SK-N-SH (cell line): ENCODE data around the gene PCSK6. TPM values are rescaled to one million over a fixed set of nuclear protein-coding genes. Genes with fewer than 3 reads are reported as not detected.

Experiments used
- CTCF ChIA-PET: fragments of 300-600, 350-600 bp; formaldehyde crosslinking; extraction: SDS; loops from one replicate; lab custom pipeline; 2021; lab: Yijun Ruan, JAX
- POLR2A ChIA-PET: fragments of 350-600 bp; sonication (Branson Sonifier 250); formaldehyde crosslinking; extraction: SDS; loops from one replicate; lab custom pipeline; 2020; ENCODE audit warnings: antibody characterized with exemption, inconsistent platforms; lab: Yijun Ruan, JAX
- DNase-seq: peaks from one replicate; pipeline ENCODE4 v3.0.0; 2012
- H2AFZ ChIP-seq: fragments of 200-600 bp; sonication (generic); 2 replicates; pipeline ENCODE4 v1.8.1; 2016; ENCODE audit warnings: antibody characterized with exemption, mild to moderate bottlenecking, low read depth
- H3F3A ChIP-seq: fragments of 200-600 bp; sonication (generic); replicated peaks from 2 replicates; pipeline ENCODE3; 2016; ENCODE audit warnings: antibody characterized with exemption, mild to moderate bottlenecking; ENCODE audit not compliant: insufficient read depth
- H3K27ac ChIP-seq, 2 experiments: fragments of 200-500 bp in 1 of 2; fragments of 200-600 bp in 1 of 2; sonication (Bioruptor generic) in 1 of 2; sonication (generic), shearing (Covaris generic) in 1 of 2; 2 replicates each; pipeline versions ENCODE4 v1.5.1 to v1.6.1; 2014 to 2016; ENCODE audit warnings: low read depth in 2 of 2, inconsistent platforms in 1 of 2, low read length in 1 of 2, mild to moderate bottlenecking in 1 of 2, mixed read lengths in 1 of 2
- H3K27me3 ChIP-seq: fragments of 200-600 bp; sonication (generic), shearing (Covaris generic); 2 replicates; pipeline ENCODE4 v1.6.1; 2016; ENCODE audit warnings: mixed run types; ENCODE audit not compliant: insufficient read depth
- H3K36me3 ChIP-seq, 2 experiments: fragments of 200-500 bp in 1 of 2; fragments of 200-600 bp in 1 of 2; sonication (Bioruptor generic) in 1 of 2; sonication (generic) in 1 of 2; replicated peaks in 1 of 2; 2 replicates each; pipeline versions ENCODE3 to v1.5.1; 2014 to 2016; ENCODE audit warnings: low read length in 1 of 2, mild to moderate bottlenecking in 1 of 2; ENCODE audit not compliant: insufficient read depth in 2 of 2, control insufficient read depth in 1 of 2
- H3K4me1 ChIP-seq, 2 experiments: fragments of 200-500 bp in 1 of 2; fragments of 200-600 bp in 1 of 2; sonication (Bioruptor generic) in 1 of 2; sonication (generic), shearing (Covaris generic) in 1 of 2; 2 replicates each; pipeline versions ENCODE4 v1.5.1 to v1.6.1; 2014 to 2016; ENCODE audit warnings: low read depth in 1 of 2, low read length in 1 of 2, mixed run types in 1 of 2; ENCODE audit not compliant: insufficient read depth in 2 of 2, control insufficient read depth in 1 of 2
- H3K4me2 ChIP-seq: fragments of 200-600 bp; sonication (generic), shearing (Covaris generic); 2 replicates; pipeline ENCODE4 v1.6.1; 2017; ENCODE audit warnings: mixed run types
- H3K4me3 ChIP-seq, 2 experiments: fragments of 200-500 bp in 1 of 2; fragments of 200-600 bp in 1 of 2; sonication (Bioruptor generic) in 1 of 2; sonication (generic), shearing (Covaris generic) in 1 of 2; 2 replicates each; pipeline versions ENCODE4 v1.5.1 to v1.8.1; 2014 to 2016; ENCODE audit warnings: low read depth in 2 of 2, inconsistent platforms in 1 of 2, low read length in 1 of 2, mild to moderate bottlenecking in 1 of 2, mixed read lengths in 1 of 2, moderate library complexity in 1 of 2
- H3K79me2 ChIP-seq: fragments of 200-600 bp; sonication (generic); 2 replicates; pipeline ENCODE4 v1.8.1; 2017; ENCODE audit warnings: mild to moderate bottlenecking; ENCODE audit not compliant: insufficient read depth
- H3K9ac ChIP-seq: fragments of 200-600 bp; sonication (generic); 2 replicates; pipeline ENCODE4 v1.6.1; 2017; ENCODE audit warnings: mixed run types
- H3K9me2 ChIP-seq: fragments of 200-600 bp; sonication (generic); 2 replicates; pipeline ENCODE4 v1.6.1; 2017; ENCODE audit warnings: mixed run types
- H3K9me3 ChIP-seq: fragments of 200-600 bp; sonication (generic); 2 replicates; pipeline ENCODE4 v1.6.1; 2017; ENCODE audit warnings: mixed run types, mild to moderate bottlenecking, moderate library complexity
- H4K20me1 ChIP-seq: fragments of 200-600 bp; sonication (generic); 2 replicates; pipeline ENCODE4 v1.6.1; 2017; ENCODE audit warnings: mild to moderate bottlenecking, mixed run types; ENCODE audit not compliant: insufficient read depth
- CHD2 ChIP-seq: fragments of 150-350 bp; IDR thresholded peaks from 2 replicates; pipeline ENCODE4 v1.6.1; 2018; ENCODE audit warnings: low read length; ENCODE audit not compliant: partially characterized antibody
- CTCF ChIP-seq: fragments of 200-600 bp; sonication (generic); IDR thresholded peaks from 2 replicates; pipeline ENCODE4 v1.6.1; 2017; ENCODE audit warnings: antibody characterized with exemption, mild to moderate bottlenecking, moderate library complexity
- EZH2phosphoT487 ChIP-seq: fragments of 200-600 bp; sonication (generic); IDR thresholded peaks from 2 replicates; pipeline ENCODE4 v1.6.1; 2017; ENCODE audit warnings: low read depth, mixed run types, mild to moderate bottlenecking, antibody characterized with exemption, moderate library complexity, borderline replicate concordance
- FOSL2 ChIP-seq: IDR thresholded peaks from 2 replicates; pipeline ENCODE4 v1.4.0; 2012; ENCODE audit warnings: low read depth, mild to moderate bottlenecking, moderate library complexity, borderline replicate concordance
- FOXM1 ChIP-seq: IDR thresholded peaks from 2 replicates; pipeline ENCODE4 v1.4.0; 2012; ENCODE audit warnings: low read depth, mild to moderate bottlenecking
- JUND ChIP-seq: IDR thresholded peaks from 2 replicates; pipeline ENCODE4 v1.4.0; 2012
- MEF2A ChIP-seq: IDR thresholded peaks from 2 replicates; pipeline ENCODE4 v1.4.0; 2012; ENCODE audit warnings: low read depth, borderline replicate concordance
- MXI1 ChIP-seq: IDR thresholded peaks from 2 replicates; pipeline ENCODE4 v1.6.1; 2012; ENCODE audit warnings: mild to moderate bottlenecking, low read depth, low read length, improper control_type of control experiment
- NRF1 ChIP-seq: IDR thresholded peaks from 2 replicates; pipeline ENCODE4 v1.6.1; 2012; ENCODE audit warnings: low read depth, mild to moderate bottlenecking, low read length
- PBX3 ChIP-seq: IDR thresholded peaks from 2 replicates; pipeline ENCODE4; 2012
- RCOR1 ChIP-seq: fragments of 150-350 bp; IDR thresholded peaks from 2 replicates; pipeline ENCODE4 v1.6.1; 2017; ENCODE audit warnings: antibody characterized with exemption, low read length
- RFX5 ChIP-seq: IDR thresholded peaks from 2 replicates; pipeline ENCODE4 v1.6.1; 2012; ENCODE audit warnings: mild to moderate bottlenecking, improper control_type of control experiment, low read length
- SIN3A ChIP-seq: IDR thresholded peaks from 2 replicates; pipeline ENCODE4 v1.6.1; 2012; ENCODE audit warnings: low read depth, mild to moderate bottlenecking, low read length, moderate library complexity, borderline replicate concordance
- SMC3 ChIP-seq: IDR thresholded peaks from 2 replicates; pipeline ENCODE4 v1.6.1; 2012; ENCODE audit warnings: low read depth, low read length, improper control_type of control experiment
- TAF1 ChIP-seq: IDR thresholded peaks from 2 replicates; pipeline ENCODE4 v1.6.1; 2012; ENCODE audit warnings: low read depth, mild to moderate bottlenecking, low read length, moderate library complexity, borderline replicate concordance
- TEAD4 ChIP-seq: IDR thresholded peaks from 2 replicates; pipeline ENCODE4 v1.4.0; 2012; ENCODE audit warnings: mild to moderate bottlenecking, borderline replicate concordance; ENCODE audit not compliant: insufficient read depth
- YY1 ChIP-seq: IDR thresholded peaks from 2 replicates; pipeline ENCODE4 v1.4.0; 2012; ENCODE audit warnings: low read depth, mild to moderate bottlenecking
- ZBTB33 ChIP-seq: IDR thresholded peaks from 2 replicates; pipeline ENCODE4 v1.4.0; 2012; ENCODE audit warnings: low read depth, borderline replicate concordance
- WGBS: methylation state at CpG from one replicate; pipeline ENCODE4 v1.1.6; 2017; ENCODE audit warnings: low lambda C conversion rate; 5-methylcytosine and 5-hydroxymethylcytosine counted together
- polyA plus RNA-seq, 3 experiments: library from polyadenylated mRNA; depleted of rRNA; stranded (reverse); fragments of >200 nt; gene quantifications; 2 replicates each; pipeline ENCODE4 v1.2.3, GENCODE V29; 2012
- TF ChIP-seq, protein P1 (sequence below): fragments of 150-350 bp; IDR thresholded peaks from 2 replicates; pipeline ENCODE4 v1.6.1; 2017; ENCODE audit warnings: antibody characterized with exemption, low read length, low read depth, borderline replicate concordance

PCSK6 gene
- polyA plus RNA-seq, 1 of the 3 experiments (the other 2 are of a cell fraction), result 0.03 TPM

DNA sequence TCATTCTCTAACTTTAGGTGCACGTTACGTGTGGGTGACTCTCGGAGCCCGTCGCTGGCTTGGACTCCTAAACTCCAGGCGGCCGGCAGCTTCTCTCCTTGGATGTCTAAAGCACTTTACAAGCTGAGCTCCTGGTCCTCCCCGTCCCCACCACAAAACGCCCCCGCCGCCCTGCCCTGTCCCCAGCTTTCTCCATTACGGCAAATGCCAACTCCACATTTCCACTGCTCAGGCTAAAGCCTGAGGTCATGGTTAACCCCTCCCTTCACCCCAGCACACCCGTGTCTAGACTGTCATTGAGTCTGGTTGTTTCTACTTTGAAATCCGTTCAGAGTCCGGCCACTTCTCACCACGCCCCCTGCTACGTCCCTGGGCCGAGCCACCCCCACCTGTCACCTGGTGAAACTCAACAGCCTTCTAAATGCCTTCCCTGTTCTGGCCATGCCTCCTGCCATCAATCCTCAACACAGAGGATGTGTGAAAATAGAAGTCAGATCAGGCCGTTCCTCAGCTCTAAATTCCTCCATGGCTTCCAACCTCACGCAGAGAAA, 8.1 kb upstream of the PCSK6 start:
- Histone ChIP-seq H3K4me3 (no peak overlapping the region), H3K27ac (no peak overlapping the region), H3K9me2 (no peaks in the 10 kb centered on the region), H3K4me1 (peaks cover 0 to 12% of the 10 kb centered on the region in 2 experiments; a peak in 1 of 4 replicates), H3F3A (no peaks in the 10 kb centered on the region), H3K79me2 (no peaks in the 10 kb centered on the region), H2AFZ (no peak overlapping the region), H3K9ac (no peak overlapping the region), H3K27me3 (no peaks in the 10 kb centered on the region), H3K36me3 (no peaks in the 10 kb centered on the region), H3K4me2 (no peak overlapping the region), H4K20me1 (no peaks in the 10 kb centered on the region), H3K9me3 (no peaks in the 10 kb centered on the region)
- 75% methylated on average over 20 of the region's 20 CpGs for WGBS
- no peak for DNase-seq
- CTCF ChIA-PET, result no interaction called here
- POLR2A ChIA-PET, result no interaction called here
- TF ChIP-seq CHD2 (no peak), SMC3 (no peak), TEAD4 (no peak), TAF1 (no peak), NRF1 (no peak), MEF2A (no peak), CTCF (no peak), YY1 (no peak), RCOR1 (no peak), JUND (no peak), FOXM1 (no peak), RFX5 (no peak), FOSL2 (no peak)
- TF ChIP-seq, protein P1, sequence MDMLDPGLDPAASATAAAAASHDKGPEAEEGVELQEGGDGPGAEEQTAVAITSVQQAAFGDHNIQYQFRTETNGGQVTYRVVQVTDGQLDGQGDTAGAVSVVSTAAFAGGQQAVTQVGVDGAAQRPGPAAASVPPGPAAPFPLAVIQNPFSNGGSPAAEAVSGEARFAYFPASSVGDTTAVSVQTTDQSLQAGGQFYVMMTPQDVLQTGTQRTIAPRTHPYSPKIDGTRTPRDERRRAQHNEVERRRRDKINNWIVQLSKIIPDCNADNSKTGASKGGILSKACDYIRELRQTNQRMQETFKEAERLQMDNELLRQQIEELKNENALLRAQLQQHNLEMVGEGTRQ, result no peak

DNA sequence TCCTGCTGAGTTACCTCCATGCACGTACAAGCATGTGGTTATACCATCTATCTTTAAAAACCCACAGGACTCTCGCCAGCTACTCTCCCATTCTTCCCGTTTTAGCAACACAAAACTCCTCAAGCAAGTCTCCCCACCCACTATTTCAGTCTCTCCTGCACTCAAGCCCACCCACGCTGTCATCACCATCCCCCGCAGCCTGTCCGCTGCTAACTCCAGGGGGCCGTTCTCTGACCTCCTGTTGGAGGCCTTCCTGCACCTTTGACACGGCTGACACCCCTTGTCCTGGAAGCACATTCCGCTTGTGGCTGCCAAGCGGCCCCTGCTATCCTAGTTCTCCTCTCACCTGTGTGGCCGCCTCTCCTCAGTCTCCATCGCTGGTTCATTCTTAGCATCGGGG, 7.5 kb upstream of the PCSK6 start:
- Histone ChIP-seq H3K79me2 (no peaks in the 10 kb centered on the region), H3K27ac (no peak overlapping the region), H3K27me3 (no peaks in the 10 kb centered on the region), H4K20me1 (no peaks in the 10 kb centered on the region), H3K4me3 (no peak overlapping the region), H3K36me3 (no peaks in the 10 kb centered on the region), H3F3A (no peaks in the 10 kb centered on the region), H3K4me1 (peaks cover 0 to 12% of the 10 kb centered on the region in 2 experiments; a peak in 1 of 4 replicates), H3K9me3 (no peaks in the 10 kb centered on the region), H3K9me2 (no peaks in the 10 kb centered on the region), H2AFZ (no peak overlapping the region), H3K4me2 (no peak overlapping the region), H3K9ac (no peak overlapping the region)
- no peak for DNase-seq
- WGBS, result 72% methylated on average over 13 of the region's 13 CpGs
- ChIA-PET POLR2A (no interaction called here), CTCF (no interaction called here)
- TF ChIP-seq TAF1, result no peak
- no peak for TF ChIP-seq ZBTB33
- no peak for TF ChIP-seq CTCF
- no peak for TF ChIP-seq PBX3
- no peak for TF ChIP-seq MXI1
- TF ChIP-seq EZH2phosphoT487, result no peak
- TF ChIP-seq YY1, result no peak
- no peak for TF ChIP-seq SIN3A
- TF ChIP-seq FOXM1, result no peak
